Stimulated activated CD4-positive, alpha-beta T cell treated with anti-CD3 and anti-CD28 coated beads, Interleukin-4, amount 100 ng/mL, for 4 hours (primary cell): ENCODE measurements around the gene PHF5A.
"Not testable (repeated sequence)": the region's sequence is repeated elsewhere in the genome, so short reads cannot be mapped to it uniquely, and the experiment has no call there.

Experiments used
- DNase-seq, 2 experiments: peaks; one replicate each; pipeline ENCODE4 v3.0.0-alpha.2; 2020

The PHF5A gene

GRCh38 chr22:41487037-41487935, 18.8 kb upstream of the PHF5A start:
- DNase-seq: no peak

DNA sequence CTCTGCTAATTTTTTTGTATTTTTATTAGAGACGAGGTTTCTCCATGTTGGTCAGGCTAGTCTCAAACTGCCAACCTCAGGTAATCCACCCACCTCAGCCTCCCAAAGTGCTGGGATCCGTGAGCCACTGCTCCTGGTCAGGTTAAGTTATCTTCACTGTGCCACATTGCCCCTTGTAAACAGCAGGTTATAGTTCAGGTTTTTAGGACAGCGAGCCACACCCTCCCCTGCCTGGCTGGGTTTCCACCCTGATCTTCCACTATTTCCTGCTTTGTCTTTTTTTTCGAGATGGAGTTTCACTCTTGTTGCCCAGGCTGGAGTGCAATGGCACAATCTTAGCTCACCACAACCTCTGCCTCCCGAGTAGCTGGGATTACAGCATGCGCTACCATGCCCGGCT, 16.5 kb upstream of the PHF5A start:
- no peak for DNase-seq

- no peak for DNase-seq
Observed at GRCh38 chr22:41482319-41482935, 13.9 kb upstream of the PHF5A start.

DNA sequence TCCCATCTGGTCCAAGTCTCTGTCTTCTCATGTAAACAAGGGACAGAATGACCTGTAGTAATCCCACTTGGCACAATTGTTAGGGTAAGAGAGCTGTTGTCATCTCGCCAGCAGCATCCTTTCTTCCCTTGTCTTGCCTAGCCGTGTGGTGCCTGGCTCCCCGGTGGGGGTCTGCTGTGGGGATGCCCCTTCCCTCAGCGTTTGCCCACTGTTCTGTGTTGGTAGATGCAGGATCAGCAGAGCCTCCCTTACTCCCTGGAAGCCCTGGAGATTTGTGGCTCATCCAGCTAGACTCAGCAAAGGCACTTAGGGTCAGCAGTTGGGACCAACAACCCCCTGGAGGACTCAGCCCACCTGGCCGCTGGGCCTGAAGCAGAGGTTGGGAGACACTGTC, 13.4 kb upstream of the PHF5A start:
- DNase-seq: no peak

GRCh38 chr22:41481131-41481830, 12.8 kb upstream of the PHF5A start:
- no peak for DNase-seq

- no peak for DNase-seq
Observed at GRCh38 chr22:41480397-41480735, 11.9 kb upstream of the PHF5A start.

- DNase-seq: no peak
Observed at GRCh38 chr22:41479671-41480396, 11.3 kb upstream of the PHF5A start.

DNA sequence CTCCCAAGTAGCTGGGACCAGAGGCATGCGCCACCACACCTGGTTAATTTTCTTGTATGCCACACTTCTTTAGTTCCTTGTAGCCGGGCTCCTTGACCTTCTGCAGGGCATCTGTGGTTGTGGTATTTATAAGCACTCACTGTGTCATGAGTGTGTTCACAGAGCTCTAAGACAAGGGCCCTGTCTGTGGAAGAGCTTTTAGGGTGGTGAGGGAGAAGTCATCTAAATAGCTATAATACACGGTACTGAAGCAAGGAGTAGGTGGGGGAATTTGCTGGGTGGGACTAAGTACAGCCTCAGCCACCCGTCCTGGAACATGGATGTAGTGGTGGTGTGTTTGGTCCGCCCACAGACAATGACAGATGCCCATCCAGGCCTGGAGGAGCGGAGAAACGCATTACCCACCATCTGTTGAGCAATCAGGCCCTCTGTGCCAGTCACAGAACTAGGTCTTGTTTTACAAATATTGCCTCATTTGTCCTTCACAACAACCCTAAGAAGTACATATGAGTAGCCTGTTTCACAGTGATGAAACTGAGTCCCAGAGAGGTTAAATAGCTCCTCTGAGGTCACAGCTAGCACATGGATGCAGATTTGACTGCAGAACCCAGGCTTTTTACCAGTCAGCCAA, 10.5 kb upstream of the PHF5A start:
- no peak for DNase-seq

GRCh38 chr22:41478473-41478872, 10.0 kb upstream of the PHF5A start:
- DNase-seq: no peak

DNA sequence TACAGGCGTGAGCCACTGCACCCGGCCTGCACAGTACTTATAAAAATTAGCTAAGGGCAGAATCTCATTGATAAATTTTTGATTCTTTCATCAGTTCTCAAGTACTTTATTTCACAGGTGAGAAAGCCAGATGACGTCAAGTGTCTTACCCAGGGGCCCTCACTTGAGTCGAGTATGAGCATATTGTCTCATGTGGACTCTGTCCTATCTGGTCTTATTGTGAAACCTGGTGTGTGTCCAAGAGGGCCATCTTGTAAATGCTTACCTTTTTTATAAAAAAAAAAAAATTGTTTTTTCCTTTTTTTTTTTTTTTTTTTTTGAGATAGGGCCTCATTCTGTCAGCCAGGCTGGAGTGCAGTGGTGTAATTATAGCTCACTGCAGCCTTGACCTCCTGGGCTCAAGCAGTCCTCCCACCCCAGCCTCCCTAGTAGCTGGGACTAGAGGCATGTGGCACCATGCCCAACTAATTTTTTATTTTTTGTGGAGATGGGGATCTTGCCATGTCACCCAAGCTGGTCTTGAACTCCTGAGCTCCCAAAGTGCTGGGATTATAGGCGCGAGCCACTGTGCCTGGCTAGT, 6.5 kb upstream of the PHF5A start:
- no peak for DNase-seq

- no peak for DNase-seq
Observed at GRCh38 chr22:41471568-41471967, 3.1 kb upstream of the PHF5A start.

DNA sequence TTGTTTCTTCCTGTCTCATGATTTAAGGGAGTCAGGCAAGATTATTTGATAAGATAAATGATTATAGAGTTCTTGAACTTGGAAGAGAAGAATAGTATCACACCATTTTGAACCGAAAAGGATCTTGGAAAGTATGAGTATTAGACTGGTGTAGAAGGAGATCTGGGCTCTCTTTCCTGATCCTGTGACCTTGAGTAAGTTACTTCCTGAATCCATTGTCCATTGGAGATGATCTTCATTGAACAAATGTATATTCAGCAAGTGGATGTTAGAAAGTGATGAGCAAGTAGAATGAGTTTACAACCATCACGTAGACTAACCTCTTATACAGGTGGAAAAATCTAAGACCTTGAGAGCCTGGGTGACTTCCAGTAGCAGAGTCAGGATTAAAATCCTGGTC, 2.4 kb upstream of the PHF5A start:
- no peak for DNase-seq

DNA sequence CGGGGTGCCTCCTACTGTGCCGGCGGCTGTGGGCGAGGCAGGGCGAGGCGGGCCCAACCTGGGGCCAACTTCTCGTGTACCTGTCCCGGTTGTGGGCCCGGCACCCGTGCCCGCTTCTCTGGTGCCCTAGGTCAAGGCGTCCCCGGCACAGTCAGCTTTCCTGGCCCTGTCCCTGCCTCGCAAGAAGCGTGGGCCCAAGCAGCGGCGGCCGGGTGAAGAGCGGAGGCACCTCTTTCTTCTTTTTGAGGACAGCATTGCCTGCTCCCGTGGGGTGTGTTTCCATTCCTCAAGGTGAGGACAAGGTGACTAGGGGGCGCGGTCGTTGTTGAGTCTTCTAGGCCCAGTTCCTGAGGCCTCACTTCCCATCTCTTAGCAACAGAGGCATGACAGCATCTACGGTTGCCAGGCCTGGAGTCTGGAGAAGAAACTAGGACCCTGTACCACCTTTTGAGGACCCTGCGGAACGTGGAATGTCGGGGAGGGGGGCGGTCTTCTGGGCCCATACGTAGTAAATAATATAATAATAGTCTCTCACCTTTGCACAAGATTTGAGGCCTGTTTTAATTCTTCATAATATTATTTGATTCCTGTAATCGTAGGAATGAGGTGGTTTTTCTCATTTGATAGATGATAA, 843 bp upstream of the PHF5A start:
- peak in 1 of 2 experiments; percentile 33 for DNase-seq

GRCh38 chr22:41461901-41462300, 6.6 kb downstream of the PHF5A start:
- no peak for DNase-seq

GRCh38 chr22:41460071-41460470, 8.4 kb downstream of the PHF5A start:
- DNase-seq: not testable (repeated sequence)

DNA sequence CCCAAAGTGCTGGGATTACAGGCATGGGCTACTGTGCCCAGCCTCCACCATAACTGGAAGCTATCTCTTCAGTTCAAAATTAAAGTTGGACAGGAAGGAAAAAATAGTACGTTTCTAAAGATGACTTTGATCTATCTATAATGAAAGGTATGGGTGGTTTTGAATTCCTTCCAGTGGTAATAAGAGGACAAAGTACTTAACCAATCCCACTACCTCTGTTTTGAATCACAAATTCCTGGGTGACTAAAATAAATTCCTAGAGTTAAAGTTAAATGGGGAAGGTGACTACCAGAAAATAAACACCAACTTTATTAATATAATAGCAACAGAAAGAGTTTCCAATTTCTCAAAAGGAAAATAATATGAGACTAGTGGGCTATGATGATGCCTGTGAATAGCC, 9.1 kb downstream of the PHF5A start:
- DNase-seq: no peak

GRCh38 chr22:41458161-41458728, 10.2 kb downstream of the PHF5A start:
- no peak for DNase-seq

- peak; percentile 84 to 90 for DNase-seq
Observed at GRCh38 chr22:41448189-41448808, 20.2 kb downstream of the PHF5A start.

DNA sequence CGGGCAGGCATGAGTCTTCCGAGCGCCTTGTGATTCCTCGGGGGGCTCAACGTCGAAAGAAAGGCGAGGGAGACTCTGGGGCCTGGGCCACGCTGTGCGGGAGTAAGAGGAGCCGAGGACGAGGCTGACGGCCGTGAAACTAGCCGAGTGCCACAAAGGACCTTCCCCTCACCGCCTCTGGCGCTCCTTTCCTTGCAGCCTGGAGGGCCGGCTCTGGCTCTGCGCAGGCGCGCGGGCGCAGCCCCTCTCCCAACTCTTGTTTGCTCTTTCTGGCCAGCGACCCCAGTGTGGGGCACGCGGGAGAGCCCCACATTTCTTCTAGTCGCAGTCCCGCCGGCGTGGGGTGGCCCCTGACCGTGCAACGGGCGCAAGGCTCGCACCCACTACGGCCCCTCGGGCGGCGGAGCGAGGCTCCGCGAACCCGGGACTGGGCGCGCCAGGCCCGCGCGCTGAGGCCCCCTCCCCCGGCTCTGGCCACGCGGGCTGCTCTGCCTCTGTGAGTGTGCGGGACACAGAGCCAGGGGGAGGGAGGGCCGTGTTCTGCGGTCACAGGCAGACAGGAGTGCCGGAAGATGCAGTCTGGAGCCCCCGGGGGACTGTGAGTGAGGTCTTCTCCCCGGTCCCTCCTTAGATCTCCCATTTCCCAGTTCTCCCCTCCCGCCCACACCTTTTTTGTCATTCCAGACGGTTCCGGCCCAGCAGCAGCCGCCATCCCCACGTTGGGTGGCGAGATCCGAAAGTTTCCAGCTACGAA, 20.9 kb downstream of the PHF5A start:
- peak; percentile 46 to 60 for DNase-seq
